Measurements from ENCODE around the gene NCAN.

DNA sequence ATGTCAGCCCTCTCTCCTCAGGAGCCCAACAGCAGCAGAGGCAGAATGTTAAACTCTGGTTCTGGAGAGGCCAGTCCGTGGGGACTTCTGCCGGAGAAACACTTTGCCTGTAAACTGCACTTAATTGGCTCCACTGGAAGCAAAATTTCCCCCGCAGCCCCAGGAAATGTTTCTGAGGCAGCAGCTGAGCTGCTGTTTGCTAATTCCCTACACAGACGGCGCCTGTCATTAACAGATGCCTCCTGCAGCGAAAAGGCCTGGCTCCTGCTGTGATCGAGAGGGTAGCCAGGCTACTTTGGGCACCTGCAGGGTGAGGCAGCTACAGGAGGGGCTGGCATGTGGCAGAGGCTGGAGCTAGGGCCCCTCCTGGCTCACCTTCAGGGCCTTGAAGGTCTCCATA lies 66.6 kb downstream of the NCAN start:
- TF ChIP-seq, protein P1, sequence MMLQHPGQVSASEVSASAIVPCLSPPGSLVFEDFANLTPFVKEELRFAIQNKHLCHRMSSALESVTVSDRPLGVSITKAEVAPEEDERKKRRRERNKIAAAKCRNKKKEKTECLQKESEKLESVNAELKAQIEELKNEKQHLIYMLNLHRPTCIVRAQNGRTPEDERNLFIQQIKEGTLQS (IDR thresholded peaks at IDR 0.05): no peak
- TF ChIP-seq, protein P1 (CRISPR knock-in tag; conservative IDR thresholded peaks at IDR 0.05): no peak
- no peak for TF ChIP-seq FOXK1 (CRISPR knock-in tag; IDR thresholded peaks at IDR 0.05; ENCODE audit: borderline replicate concordance)
- no peak for TF ChIP-seq ELF1 (tag; IDR thresholded peaks at IDR 0.05)
- no peak for TF ChIP-seq RBBP5 (IDR thresholded peaks at IDR 0.05; ENCODE audit: borderline replicate concordance, insufficient read depth, low read length, poor library complexity, severe bottlenecking)

Measured in K562 (cell line).